C1 segment of cervical spinal cord (tissue), 14 donors: ENCODE data around the gene PDE1A.

Source experiments
- DNase-seq, 14 donors: peaks; one replicate each; lab custom pipeline; 2025; lab: John Stamatoyannopoulos, UW

Gene PDE1A

GRCh38 chr2:182208421-182208820 is 218.4 kb downstream of the PDE1A start:
- peak in 2 of 14 donors; percentile 19 to 83 for DNase-seq

GRCh38 chr2:182207049-182207746 is 219.6 kb downstream of the PDE1A start:
- DNase-seq = no peak

- no peak for DNase-seq
Measured at GRCh38 chr2:182197529-182197928, 229.3 kb downstream of the PDE1A start.

GRCh38 chr2:182193291-182193690 is 233.5 kb downstream of the PDE1A start:
- no peak for DNase-seq

- DNase-seq = no peak
Measured at GRCh38 chr2:182191061-182191460, 235.8 kb downstream of the PDE1A start.

GRCh38 chr2:182187130-182187529 is 239.7 kb downstream of the PDE1A start:
- peak in 1 of 14 donors; percentile 14 for DNase-seq

GRCh38 chr2:182186132-182186735 is 240.6 kb downstream of the PDE1A start:
- peak in 1 of 14 donors; percentile 57 for DNase-seq

- no peak for DNase-seq
Measured at GRCh38 chr2:182182436-182182835, 244.4 kb downstream of the PDE1A start.

GRCh38 chr2:182181381-182181780 is 245.5 kb downstream of the PDE1A start:
- DNase-seq = no peak

GRCh38 chr2:182179176-182179575 is 247.7 kb downstream of the PDE1A start:
- no peak for DNase-seq

GRCh38 chr2:182173944-182174622 is 252.8 kb downstream of the PDE1A start:
- no peak for DNase-seq

- no peak for DNase-seq
Measured at GRCh38 chr2:182170341-182170740, 256.5 kb downstream of the PDE1A start.

GRCh38 chr2:182167882-182168281 is 259.0 kb downstream of the PDE1A start:
- no peak for DNase-seq

GRCh38 chr2:182166841-182167240 is 260.0 kb downstream of the PDE1A start:
- no peak for DNase-seq

GRCh38 chr2:182166406-182166805 is 260.4 kb downstream of the PDE1A start:
- DNase-seq = no peak

- no peak for DNase-seq
Measured at GRCh38 chr2:182165202-182165601, 261.6 kb downstream of the PDE1A start.

GRCh38 chr2:182164686-182165085 is 262.1 kb downstream of the PDE1A start:
- DNase-seq = peak in 1 of 14 donors; percentile 73

- no peak for DNase-seq
Measured at GRCh38 chr2:182163878-182164277, 263.0 kb downstream of the PDE1A start.

GRCh38 chr2:182148344-182148743 is 278.5 kb downstream of the PDE1A start:
- peak in 6 of 14 donors; percentile 3 to 24 (median 16) for DNase-seq

GRCh38 chr2:182144776-182145165 is 282.1 kb downstream of the PDE1A start:
- DNase-seq = peak in 2 of 14 donors; percentile 3 to 4

- DNase-seq = no peak
Measured at GRCh38 chr2:182144041-182144775, 282.6 kb downstream of the PDE1A start.

- no peak for DNase-seq
Measured at GRCh38 chr2:182142062-182142461, 284.8 kb downstream of the PDE1A start.
